ENCODE data around the gene GRB10. TPM values are rescaled to one million over a fixed set of nuclear protein-coding genes. Genes with fewer than 3 reads are reported as not detected.
A peak's percentile ranks its signal among the peaks of the same experiment; 100 is the strongest.
"Not testable (repeated sequence)": the region's sequence is repeated elsewhere in the genome, so short reads cannot be mapped to it uniquely, and the experiment has no call there.

GRB10 gene
- total RNA-seq, 1 experiment from 2014 or later: 92.9 TPM

GRCh38 chr7:50595491-50596102 is 187.1 kb downstream of the GRB10 start:
- Histone ChIP-seq H3K4me3 (ENCODE audit: insufficient read depth, low read depth, low read length) (no peak overlapping the region), H3K36me3 (replicated peaks; ENCODE audit: control insufficient read depth, insufficient read depth, low read length) (peaks cover 4% of the 10 kb centered on the region), H3K27me3 (ENCODE audit: control insufficient read depth, insufficient read depth, low read length) (no peaks in the 10 kb centered on the region)
- peak; percentile 67 for DNase-seq

- Histone ChIP-seq H3K36me3 (replicated peaks; ENCODE audit: control insufficient read depth, insufficient read depth, low read length) (peaks cover 4% of the 10 kb centered on the region), H3K4me3 (ENCODE audit: insufficient read depth, low read depth, low read length) (no peak overlapping the region), H3K27me3 (ENCODE audit: control insufficient read depth, insufficient read depth, low read length) (no peaks in the 10 kb centered on the region)
- DNase-seq: no peak
Observed at GRCh38 chr7:50594734-50595485, 187.8 kb downstream of the GRB10 start.

GRCh38 chr7:50594136-50594535 is 188.6 kb downstream of the GRB10 start:
- Histone ChIP-seq H3K27me3 (ENCODE audit: control insufficient read depth, insufficient read depth, low read length) (no peaks in the 10 kb centered on the region), H3K4me3 (ENCODE audit: insufficient read depth, low read depth, low read length) (no peak overlapping the region), H3K36me3 (replicated peaks; ENCODE audit: control insufficient read depth, insufficient read depth, low read length) (peaks cover 4% of the 10 kb centered on the region)
- no peak for DNase-seq

DNA sequence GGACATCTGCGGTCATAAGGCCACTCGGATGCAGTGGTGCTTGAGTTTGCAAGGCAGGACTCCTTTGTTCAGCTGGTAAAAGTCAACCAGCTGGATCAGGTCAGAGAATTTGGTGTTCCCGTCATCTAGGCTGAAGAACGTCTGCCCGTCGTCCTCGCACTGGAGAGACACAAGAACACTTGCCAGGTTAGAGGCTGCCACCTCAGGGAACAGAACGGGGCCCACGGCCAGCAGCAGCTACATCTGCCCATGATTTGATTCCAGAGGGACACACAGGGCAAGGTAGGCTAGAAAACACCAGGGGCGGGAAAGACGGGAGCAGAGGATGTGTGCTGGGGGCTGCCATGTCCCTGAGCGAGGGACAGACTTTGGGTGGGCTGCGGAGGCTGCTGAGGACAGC is 189.8 kb downstream of the GRB10 start:
- DNase-seq: no peak
- H3K36me3 ChIP-seq (replicated peaks; ENCODE audit: control insufficient read depth, insufficient read depth, low read length): peaks cover 1% of the 10 kb centered on the region

DNA sequence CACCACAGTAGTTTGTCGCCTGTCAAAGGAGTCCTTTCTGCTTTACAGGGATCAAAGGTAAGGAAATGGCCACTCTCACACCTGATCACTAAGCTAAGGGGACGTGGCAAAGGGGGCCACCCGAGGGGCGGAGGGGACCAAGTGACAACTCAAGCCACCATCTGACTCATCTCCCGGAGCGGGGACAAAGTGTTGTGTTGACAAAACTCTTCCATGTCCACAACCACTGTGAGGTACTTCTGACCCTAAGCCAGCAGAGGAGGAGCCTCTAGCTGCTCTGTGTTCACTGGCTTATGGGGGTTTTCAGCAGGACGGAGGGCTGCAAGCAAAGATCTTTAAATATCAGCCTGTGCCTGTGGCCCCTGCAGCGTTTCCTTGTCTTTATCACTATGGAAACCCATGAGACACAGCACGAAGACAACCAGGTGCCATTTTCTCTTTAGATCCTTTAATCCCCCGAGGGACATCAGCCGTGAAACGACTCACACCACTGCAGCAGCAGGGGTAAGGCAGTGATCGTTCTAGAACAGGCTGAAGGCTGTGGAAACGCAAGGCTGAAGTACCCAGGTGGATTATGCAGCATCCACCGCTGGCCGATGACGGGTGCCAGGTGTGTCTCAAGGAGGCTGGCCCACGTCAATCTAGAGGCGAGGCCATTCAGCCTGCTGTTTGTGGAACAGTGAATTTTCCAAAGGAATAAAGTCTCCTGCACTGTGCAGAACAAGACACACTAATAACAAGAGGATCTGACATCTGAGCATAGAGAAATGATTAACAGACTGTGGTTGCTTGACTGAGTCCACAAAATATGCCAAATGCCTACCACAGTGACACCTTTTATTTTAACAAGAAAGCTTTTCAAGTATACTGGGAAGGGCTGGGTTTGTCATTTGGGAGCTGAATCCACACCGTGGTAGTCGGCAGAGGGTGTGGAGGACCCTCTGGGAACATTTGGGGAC is 190.9 kb downstream of the GRB10 start:
- no peaks in the 10 kb centered on the region; the same call in none of the 2 replicates for H3K36me3 ChIP-seq (replicated peaks; ENCODE audit: control insufficient read depth, insufficient read depth, low read length)
- no peaks in the 10 kb centered on the region for H3K27me3 ChIP-seq (ENCODE audit: control insufficient read depth, insufficient read depth, low read length)
- no peak for DNase-seq
- no peak overlapping the region for H3K4me3 ChIP-seq (ENCODE audit: insufficient read depth, low read depth, low read length)

More for the DNA sequence above, 189.8 kb downstream of the GRB10 start:
- no peak overlapping the region for H3K4me3 ChIP-seq (ENCODE audit: insufficient read depth, low read depth, low read length)
- H3K27me3 ChIP-seq (ENCODE audit: control insufficient read depth, insufficient read depth, low read length): no peaks in the 10 kb centered on the region

DNA sequence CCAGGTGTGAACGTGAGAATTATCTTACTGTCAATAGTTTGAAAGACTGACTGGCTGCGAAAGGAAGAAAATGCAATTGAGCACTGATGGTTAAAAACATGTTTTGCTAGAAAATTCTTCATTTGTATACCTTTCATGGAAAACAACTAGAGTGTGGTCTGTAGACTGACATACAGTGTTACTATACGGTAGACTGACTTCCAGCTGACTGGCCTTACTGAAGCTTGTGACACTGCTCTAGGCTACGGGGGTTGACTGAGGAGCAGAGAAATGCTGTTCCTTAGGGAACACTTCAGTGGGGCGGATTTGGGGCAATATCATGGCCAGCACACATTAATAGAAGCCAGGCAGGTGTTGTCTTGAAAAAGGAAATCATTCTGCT is 191.6 kb downstream of the GRB10 start:
- DNase-seq: no peak
- H3K27me3 ChIP-seq (ENCODE audit: control insufficient read depth, insufficient read depth, low read length): no peaks in the 10 kb centered on the region
- H3K36me3 ChIP-seq (replicated peaks; ENCODE audit: control insufficient read depth, insufficient read depth, low read length): no peaks in the 10 kb centered on the region; the same call in none of the 2 replicates
- H3K4me3 ChIP-seq (ENCODE audit: insufficient read depth, low read depth, low read length): no peak overlapping the region

GRCh38 chr7:50590535-50590934 is 192.2 kb downstream of the GRB10 start:
- no peaks in the 10 kb centered on the region for H3K27me3 ChIP-seq (ENCODE audit: control insufficient read depth, insufficient read depth, low read length)
- no peak overlapping the region for H3K4me3 ChIP-seq (ENCODE audit: insufficient read depth, low read depth, low read length)
- no peaks in the 10 kb centered on the region; the same call in none of the 2 replicates for H3K36me3 ChIP-seq (replicated peaks; ENCODE audit: control insufficient read depth, insufficient read depth, low read length)
- no peak for DNase-seq

- Histone ChIP-seq H3K27me3 (ENCODE audit: control insufficient read depth, insufficient read depth, low read length) (no peaks in the 10 kb centered on the region), H3K36me3 (replicated peaks; ENCODE audit: control insufficient read depth, insufficient read depth, low read length) (no peaks in the 10 kb centered on the region; the same call in 1 of the 2 replicates), H3K4me3 (ENCODE audit: insufficient read depth, low read depth, low read length) (no peak overlapping the region)
- no peak for DNase-seq
Observed at GRCh38 chr7:50589364-50589763, 193.3 kb downstream of the GRB10 start.

DNA sequence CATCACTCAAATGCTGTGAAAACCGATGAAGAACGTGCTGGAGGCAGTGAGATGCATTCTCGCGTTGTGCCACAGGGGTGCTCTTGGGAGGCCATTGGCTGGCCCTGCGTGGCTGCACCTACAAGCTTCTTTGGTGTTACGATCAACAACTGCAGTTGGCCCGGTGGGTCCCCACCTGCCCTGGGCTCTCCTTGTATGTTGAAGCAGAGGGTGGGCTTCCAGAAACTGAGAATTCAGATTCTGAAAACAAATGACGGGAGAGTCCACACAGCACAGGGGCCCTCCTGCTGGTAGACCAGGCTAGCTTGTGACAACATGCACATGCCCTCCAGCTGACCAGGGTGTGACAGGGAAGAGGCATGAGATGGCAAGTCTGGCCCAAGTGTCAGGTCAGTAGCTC is 193.8 kb downstream of the GRB10 start:
- no peak overlapping the region for H3K4me3 ChIP-seq (ENCODE audit: insufficient read depth, low read depth, low read length)
- no peaks in the 10 kb centered on the region; the same call in 1 of the 2 replicates for H3K36me3 ChIP-seq (replicated peaks; ENCODE audit: control insufficient read depth, insufficient read depth, low read length)
- peak; percentile 72 for DNase-seq
- H3K27me3 ChIP-seq (ENCODE audit: control insufficient read depth, insufficient read depth, low read length): no peaks in the 10 kb centered on the region

- DNase-seq: no peak
Observed at GRCh38 chr7:50587737-50588136, 195.0 kb downstream of the GRB10 start.

GRCh38 chr7:50584793-50585408 is 197.8 kb downstream of the GRB10 start:
- no peaks in the 10 kb centered on the region for H3K27me3 ChIP-seq (ENCODE audit: control insufficient read depth, insufficient read depth, low read length)
- no peak for DNase-seq
- H3K36me3 ChIP-seq (replicated peaks; ENCODE audit: control insufficient read depth, insufficient read depth, low read length): no peaks in the 10 kb centered on the region
- H3K4me3 ChIP-seq (ENCODE audit: insufficient read depth, low read depth, low read length): no peak overlapping the region

More at GRCh38 chr7:50587737-50588136, 195.0 kb downstream of the GRB10 start:
- Histone ChIP-seq H3K4me3 (ENCODE audit: insufficient read depth, low read depth, low read length) (no peak overlapping the region), H3K27me3 (ENCODE audit: control insufficient read depth, insufficient read depth, low read length) (no peaks in the 10 kb centered on the region), H3K36me3 (replicated peaks; ENCODE audit: control insufficient read depth, insufficient read depth, low read length) (no peaks in the 10 kb centered on the region)

DNA sequence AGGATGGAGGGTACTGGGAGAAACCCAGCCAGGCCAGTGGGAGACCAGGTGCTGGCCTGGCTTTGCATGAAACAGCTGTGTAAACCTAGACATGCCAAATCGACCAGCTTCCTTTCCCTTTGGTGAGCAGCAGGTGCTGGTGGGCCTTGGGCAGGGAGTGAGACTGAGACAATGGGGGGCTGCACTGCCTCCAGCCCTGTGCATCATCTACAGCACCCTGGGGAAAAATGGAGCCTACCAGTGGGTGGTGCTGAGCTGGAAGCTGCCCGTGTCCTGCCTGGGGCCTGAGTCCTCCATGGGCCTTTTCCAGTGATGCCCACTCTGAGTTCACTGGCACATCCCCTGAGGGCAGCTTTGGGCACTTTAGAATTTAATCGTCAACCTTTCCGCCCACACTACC is 198.3 kb downstream of the GRB10 start:
- Histone ChIP-seq H3K27me3 (ENCODE audit: control insufficient read depth, insufficient read depth, low read length) (no peaks in the 10 kb centered on the region), H3K4me3 (ENCODE audit: insufficient read depth, low read depth, low read length) (no peak overlapping the region), H3K36me3 (replicated peaks; ENCODE audit: control insufficient read depth, insufficient read depth, low read length) (no peaks in the 10 kb centered on the region)
- DNase-seq: no peak

GRCh38 chr7:50583295-50583694 is 199.4 kb downstream of the GRB10 start:
- not testable (repeated sequence) for H3K4me3 ChIP-seq (ENCODE audit: insufficient read depth, low read depth, low read length); H3K36me3 ChIP-seq (replicated peaks; ENCODE audit: control insufficient read depth, insufficient read depth, low read length); H3K27me3 ChIP-seq (ENCODE audit: control insufficient read depth, insufficient read depth, low read length); DNase-seq

DNA sequence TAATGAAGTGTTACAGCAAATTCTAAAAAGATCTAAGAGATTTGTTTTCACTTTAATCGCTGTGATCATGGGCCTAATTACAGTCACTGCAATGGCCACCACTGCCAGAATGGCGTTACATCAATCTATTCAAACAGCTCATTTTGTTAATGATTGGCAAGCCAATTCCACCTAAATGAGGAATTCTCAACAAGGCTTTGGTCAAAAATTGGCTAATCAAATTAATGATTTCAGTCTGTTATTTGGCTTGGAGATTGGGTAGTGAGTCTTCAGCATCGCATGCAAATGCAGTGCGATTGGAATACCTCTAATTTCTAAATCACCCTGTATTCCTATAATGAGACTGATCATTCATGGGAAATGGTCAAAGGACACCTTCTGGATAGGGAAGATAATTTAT is 200.4 kb downstream of the GRB10 start:
- H3K27me3 ChIP-seq (ENCODE audit: control insufficient read depth, insufficient read depth, low read length); DNase-seq; H3K36me3 ChIP-seq (replicated peaks; ENCODE audit: control insufficient read depth, insufficient read depth, low read length); H3K4me3 ChIP-seq (ENCODE audit: insufficient read depth, low read depth, low read length): not testable (repeated sequence)
